Stimulated activated CD8-positive, alpha-beta memory T cell treated with anti-CD3 and anti-CD28 coated beads, Interleukin-2, amount 100 ng/mL, for 48 hours (primary cell): Measurements from ENCODE around the gene HIBADH.

ENCODE experiments used
- DNase-seq, 2 donors: peaks; one replicate each; pipeline ENCODE4 v3.0.0-alpha.2; 2020; ENCODE audit warnings: low read depth in 2 of 2

Gene HIBADH

GRCh38 chr7:27491534-27491933 lies 171.1 kb downstream of the HIBADH start:
- DNase-seq: no peak

DNA sequence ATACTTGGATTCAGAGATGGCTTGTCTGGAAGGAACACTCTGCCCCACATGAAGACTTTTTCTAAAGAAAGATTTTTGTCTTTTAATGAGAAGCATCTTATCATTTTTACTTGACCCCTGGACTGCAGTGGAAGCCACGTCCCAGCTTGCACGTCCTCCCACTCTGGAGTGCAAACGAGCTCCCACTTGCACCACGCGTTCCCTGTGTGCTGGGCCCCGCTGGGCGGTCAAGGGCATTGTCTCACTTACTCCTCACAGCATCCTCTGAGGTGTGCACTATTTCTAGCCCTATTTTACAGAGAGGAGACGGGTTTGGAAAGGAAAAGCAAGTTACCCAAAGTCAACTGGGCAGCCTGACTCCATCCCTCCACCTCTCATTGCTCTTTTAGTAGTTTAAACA lies 175.2 kb downstream of the HIBADH start:
- no peak for DNase-seq

DNA sequence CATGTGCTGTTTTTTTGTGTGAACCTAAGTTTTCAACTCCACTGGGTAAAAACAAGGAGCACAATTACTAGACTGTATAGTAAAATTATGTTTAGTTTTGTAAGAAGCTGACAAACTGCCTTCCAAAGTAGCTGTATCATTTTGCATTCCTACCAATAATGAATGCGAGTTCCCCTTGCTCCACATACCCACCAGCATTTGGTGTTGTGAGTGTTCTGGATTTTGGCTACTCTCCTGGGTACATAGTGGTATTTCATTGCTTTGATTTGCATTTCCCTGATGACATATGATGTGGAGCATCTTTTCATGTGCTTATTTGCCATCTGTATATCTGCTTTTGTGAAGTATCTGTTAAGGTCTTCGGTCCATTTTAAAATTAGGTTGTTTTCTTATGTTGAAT lies 178.2 kb downstream of the HIBADH start:
- DNase-seq: no peak

DNA sequence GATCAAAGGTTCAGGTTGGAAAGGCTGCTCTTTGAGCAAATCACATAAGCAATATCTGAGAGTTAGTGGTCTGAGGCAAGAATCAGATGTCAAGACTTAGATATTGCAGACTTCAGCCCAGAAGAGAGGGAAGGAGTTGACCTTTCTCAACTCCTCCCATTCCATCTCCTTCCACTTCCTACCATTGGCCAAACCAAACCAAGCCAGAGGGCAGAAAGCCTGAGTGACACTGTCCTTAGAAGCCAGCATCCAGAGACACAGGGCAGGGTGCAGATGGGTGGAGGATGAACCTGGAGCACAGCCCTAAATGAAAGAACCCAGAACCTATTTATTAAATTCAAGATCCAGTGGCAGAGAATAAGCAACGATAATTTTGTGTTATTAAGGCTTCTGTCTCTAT lies 180.5 kb downstream of the HIBADH start:
- no peak for DNase-seq

DNA sequence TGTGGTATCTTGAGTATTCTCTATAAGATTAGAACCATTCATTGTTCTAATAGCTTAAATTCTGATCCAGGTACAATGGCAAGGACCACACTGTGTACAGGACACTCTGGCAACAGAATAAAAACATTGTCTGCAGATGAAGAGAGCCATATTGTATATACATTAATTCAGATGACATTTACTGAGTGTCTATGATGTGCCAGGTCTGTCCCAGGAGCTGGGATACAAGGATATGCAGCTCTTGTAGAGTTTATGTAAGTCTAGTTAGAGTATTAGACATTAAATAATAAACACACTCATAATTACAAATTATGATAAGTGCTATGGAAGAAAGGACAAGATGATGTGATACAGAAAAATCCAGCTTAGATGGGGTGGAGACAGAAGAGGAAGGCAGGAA lies 184.1 kb downstream of the HIBADH start:
- no peak for DNase-seq

- DNase-seq: no peak
Measured at GRCh38 chr7:27478084-27478483, 184.6 kb downstream of the HIBADH start.

- DNase-seq: no peak
Measured at GRCh38 chr7:27476493-27476892, 186.2 kb downstream of the HIBADH start.
